ENCODE measurements around the gene ADRA2A.

The ADRA2A gene

GRCh38 chr10:111076682-111077478 lies at the start of gene ADRA2A:
Gene ADRA2A (plus strand): TSS chr10:111077029. CDS start chr10:111077997, 968 bp downstream.
- DNase-seq (ENCODE audit: low read depth), result peak; percentile 50

- DNase-seq (ENCODE audit: low read depth), result no peak
Observed at GRCh38 chr10:111030042-111030750, 46.6 kb upstream of the ADRA2A start.

DNA sequence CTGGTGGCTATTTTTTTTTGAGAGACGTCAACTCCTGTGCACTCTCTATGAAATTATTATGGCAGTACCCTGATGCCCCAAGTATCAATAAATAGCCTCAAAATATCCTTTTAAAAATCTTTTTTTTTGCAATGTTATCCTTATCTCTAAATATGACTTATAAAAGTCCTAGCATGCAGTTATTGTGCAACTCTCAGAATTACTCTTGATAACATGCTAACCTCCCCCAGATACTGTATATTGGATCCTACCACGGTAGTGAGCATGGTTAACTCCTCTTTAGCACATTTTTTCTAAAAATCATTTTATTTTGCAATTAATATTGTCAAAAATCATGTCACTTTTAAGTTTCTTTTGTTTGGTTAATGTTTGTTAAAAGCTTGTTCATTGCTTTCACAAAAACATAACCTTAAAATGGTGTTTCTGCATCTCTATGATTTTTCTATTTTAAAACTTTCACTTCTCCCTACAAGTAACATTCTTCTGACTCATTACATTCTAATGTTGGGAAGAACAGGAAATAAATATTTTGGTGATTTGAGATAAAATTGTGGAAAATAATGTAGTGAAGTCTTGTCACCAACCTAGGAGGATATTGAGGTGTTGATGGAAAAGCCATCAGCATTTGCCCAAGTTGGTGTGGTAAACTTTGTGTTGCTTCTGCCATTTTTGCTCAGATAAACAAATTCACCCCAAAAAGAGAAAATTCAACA lies 42.1 kb upstream of the ADRA2A start:
- peak; percentile 57 for DNase-seq (ENCODE audit: low read depth)

DNA sequence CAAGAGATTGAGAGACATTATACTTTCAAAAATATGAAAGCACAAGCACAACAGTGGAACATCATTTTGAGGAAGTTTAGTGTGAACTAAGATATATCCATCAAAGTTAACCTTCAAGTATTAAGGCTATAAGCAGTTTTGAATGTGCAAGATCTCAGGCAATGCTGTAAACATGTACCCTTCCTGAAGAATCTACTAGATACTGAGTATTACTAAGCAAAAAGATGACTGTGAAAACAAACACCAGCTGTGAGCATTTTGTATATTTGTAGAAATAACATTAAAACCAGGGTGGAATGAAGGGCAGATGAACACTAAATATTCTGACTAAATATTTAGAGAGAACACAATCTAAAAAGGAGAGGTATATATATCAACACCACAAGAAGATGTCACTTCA lies 41.3 kb upstream of the ADRA2A start:
- DNase-seq (ENCODE audit: low read depth), result peak; percentile 9

DNA sequence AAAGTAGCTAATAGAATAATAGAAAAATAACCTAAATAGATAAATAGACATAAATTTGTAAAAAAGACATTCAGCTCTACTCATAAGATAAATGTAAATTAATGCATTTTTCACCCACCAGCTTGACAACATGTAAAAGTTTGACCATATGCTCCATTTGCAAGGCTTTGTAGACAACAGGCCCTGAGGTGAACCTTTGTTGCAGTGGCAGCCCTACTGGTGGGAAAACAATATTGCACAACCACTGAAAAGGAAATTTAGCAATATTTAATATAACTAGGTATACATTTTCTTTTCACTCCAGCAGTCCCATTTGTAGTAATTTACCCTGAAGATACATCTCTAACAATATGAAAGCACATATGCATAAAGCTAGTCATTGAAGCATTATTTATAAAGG lies 39.0 kb upstream of the ADRA2A start:
- DNase-seq (ENCODE audit: low read depth), result peak; percentile 25

DNA sequence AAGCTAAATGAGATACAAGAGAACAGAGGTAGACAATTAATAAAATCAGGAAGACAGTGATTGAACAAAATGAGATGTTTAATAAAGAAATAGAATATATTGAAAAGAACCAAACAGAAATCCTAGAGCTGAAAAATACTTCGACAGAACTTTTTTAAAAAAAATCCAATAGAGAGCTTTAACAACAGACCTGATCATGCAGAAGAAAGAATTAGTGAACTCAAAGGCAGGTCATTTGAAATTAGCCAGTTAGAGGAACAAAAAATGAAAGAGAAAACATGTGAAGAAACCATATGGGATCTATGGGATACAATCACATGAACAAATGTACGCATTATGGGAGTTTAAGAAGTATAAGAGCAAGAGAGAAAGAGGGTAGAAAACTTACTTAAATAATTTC lies 37.3 kb upstream of the ADRA2A start:
- no peak for DNase-seq (ENCODE audit: low read depth)

DNA sequence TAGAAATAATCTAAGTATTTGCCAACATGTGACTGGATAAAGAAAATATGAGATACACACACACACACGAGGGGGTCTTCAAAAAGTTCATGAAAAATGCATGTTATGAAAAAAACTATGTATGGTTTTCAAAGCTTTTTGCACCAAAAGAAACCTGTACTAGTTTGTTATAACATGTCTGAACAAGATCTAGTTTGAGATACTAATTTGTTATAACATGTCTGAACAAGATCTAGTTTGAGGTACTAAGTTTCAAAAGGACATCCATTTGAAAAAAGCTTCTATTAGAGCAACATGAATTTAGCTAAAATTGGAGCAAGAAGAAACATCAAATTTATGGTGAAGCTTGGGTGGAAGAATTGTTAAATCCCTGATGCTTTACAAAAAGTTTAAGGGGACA lies 19.8 kb upstream of the ADRA2A start:
- no peak for DNase-seq (ENCODE audit: low read depth)

DNA sequence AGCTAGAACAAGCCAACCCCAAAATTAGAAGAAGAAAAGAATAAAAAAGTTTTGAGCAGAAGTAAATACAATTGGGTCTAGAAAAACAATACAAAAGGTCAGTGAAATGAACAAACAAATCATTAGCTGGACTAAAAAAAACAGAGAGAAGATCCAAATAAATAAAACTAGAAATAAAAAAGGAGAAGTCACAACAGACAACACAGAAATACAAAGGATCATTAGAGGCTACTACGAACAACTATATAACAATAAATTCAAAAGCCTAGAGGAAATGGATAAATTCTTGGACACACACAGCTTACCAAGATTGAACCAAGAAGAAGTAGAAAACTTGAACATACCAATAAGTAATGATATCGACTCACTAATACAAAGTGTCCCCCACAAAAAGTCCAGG lies 13.4 kb upstream of the ADRA2A start:
- DNase-seq (ENCODE audit: low read depth), result no peak

GRCh38 chr10:111072232-111072631 lies 4.6 kb upstream of the ADRA2A start:
- DNase-seq (ENCODE audit: low read depth), result no peak

GRCh38 chr10:111075577-111076185 lies 1.1 kb upstream of the ADRA2A start:
- DNase-seq (ENCODE audit: low read depth), result no peak

DNA sequence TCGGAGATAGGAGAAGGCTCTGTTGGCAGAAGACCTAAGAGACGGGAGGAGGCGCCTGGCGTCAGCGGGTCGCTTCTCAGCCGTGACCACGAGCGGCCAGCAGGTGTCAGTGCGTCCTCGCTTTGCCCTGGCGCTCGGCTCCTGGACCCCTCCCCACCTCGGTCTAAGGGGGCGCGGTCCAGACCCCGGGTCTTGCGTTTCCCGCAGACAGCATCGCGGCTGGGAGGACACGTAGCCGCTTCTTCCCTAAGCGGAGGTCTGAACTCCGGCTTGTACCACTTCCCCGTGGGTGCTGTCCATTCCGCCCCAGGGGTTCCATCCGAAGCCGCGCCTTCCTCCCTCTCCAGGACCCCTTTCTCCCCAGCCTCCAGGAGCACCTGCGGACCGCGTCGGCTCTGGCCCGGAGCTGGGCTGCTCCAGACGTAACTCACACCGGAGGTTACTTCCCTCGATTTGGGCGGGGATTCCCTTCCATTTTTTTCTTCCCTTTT lies 593 bp upstream of the ADRA2A start:
- DNase-seq (ENCODE audit: low read depth), result peak; percentile 54

DNA sequence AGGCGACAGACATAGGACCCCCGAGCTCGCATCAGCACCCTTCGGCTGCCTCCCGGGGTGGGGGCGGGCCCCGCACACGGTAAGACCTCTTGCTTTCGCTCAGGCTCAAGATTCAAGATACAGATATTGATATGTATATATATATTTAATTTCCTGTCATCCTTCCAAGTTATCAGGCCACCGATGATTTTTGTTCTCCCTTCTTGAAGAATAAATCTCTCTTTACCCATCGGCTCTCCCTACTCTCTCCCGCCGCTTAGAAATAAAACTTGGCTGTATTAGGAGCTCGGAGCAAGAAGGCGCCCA lies 603 bp downstream of the ADRA2A start:
- DNase-seq (ENCODE audit: low read depth), result peak; percentile 13

DNA sequence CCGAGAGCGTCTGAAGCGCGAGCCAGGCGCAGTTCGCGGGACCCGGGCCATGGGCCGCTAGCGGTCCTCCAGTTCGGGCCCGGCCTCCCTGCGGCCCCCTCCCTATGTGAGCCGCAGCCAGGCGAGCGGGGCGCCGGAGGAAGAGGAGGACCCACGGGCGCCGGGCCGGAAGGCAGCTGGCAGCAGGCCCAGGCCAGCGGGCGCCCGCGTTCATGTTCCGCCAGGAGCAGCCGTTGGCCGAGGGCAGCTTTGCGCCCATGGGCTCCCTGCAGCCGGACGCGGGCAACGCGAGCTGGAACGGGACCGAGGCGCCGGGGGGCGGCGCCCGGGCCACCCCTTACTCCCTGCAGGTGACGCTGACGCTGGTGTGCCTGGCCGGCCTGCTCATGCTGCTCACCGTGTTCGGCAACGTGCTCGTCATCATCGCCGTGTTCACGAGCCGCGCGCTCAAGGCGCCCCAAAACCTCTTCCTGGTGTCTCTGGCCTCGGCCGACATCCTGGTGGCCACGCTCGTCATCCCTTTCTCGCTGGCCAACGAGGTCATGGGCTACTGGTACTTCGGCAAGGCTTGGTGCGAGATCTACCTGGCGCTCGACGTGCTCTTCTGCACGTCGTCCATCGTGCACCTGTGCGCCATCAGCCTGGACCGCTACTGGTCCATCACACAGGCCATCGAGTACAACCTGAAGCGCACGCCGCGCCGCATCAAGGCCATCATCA lies 1.1 kb downstream of the ADRA2A start:
- DNase-seq (ENCODE audit: low read depth), result no peak

DNA sequence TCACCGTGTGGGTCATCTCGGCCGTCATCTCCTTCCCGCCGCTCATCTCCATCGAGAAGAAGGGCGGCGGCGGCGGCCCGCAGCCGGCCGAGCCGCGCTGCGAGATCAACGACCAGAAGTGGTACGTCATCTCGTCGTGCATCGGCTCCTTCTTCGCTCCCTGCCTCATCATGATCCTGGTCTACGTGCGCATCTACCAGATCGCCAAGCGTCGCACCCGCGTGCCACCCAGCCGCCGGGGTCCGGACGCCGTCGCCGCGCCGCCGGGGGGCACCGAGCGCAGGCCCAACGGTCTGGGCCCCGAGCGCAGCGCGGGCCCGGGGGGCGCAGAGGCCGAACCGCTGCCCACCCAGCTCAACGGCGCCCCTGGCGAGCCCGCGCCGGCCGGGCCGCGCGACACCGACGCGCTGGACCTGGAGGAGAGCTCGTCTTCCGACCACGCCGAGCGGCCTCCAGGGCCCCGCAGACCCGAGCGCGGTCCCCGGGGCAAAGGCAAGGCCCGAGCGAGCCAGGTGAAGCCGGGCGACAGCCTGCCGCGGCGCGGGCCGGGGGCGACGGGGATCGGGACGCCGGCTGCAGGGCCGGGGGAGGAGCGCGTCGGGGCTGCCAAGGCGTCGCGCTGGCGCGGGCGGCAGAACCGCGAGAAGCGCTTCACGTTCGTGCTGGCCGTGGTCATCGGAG lies 1.8 kb downstream of the ADRA2A start:
- no peak for DNase-seq (ENCODE audit: low read depth)

- no peak for DNase-seq (ENCODE audit: low read depth)
Observed at GRCh38 chr10:111079241-111079760, 2.5 kb downstream of the ADRA2A start.

DNA sequence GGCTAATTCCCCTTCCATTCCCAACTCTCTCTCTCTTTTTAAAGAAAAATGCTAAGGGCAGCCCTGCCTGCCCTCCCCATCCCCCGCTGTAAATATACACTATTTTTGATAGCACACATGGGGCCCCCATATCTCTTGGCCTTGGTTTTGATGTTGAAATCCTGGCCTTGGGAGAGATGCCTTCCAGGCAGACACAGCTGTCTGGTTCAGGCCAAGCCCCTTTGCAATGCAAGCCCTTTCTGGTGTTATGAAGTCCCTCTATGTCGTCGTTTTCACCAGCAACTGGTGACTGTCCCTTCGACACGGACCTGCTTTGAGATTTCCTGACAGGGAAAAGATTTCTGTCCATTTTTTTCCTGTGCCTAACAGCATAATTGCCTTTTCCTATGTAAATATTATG lies 3.0 kb downstream of the ADRA2A start:
- DNase-seq (ENCODE audit: low read depth), result no peak

DNA sequence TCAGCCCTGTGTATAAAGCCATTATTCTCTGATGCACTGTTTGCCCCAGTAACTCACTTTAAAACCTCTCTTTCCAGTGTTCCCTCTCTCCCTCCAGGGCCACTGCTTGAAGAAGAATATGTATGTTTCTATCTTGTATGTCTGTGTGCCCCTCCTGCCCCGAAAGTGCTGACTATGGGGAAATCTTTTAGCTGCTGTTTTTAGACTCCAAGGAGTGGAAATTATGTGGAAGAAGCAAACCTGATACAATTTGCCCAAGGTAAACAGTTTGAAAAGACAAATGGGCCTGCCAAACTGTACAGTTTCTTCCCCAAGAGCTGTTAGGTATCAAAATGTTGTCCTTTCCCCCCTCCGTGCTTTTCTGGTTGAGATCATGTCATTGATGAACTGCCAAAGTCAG lies 3.4 kb downstream of the ADRA2A start:
- DNase-seq (ENCODE audit: low read depth), result no peak

- no peak for DNase-seq (ENCODE audit: low read depth)
Observed at GRCh38 chr10:111081595-111081994, 4.8 kb downstream of the ADRA2A start.

- DNase-seq (ENCODE audit: low read depth), result no peak
Observed at GRCh38 chr10:111082102-111082975, 5.5 kb downstream of the ADRA2A start.

Measured in ELR (cell line).